ENCODE results near the gene CTSH.

Gene CTSH

GRCh38 chr15:78925076-78925624, 19.7 kb downstream of the CTSH start:
- Histone ChIP-seq H3K9me3 (ENCODE audit: low read depth, low read length) (no peaks in the 10 kb centered on the region), H3K4me3 (no peak overlapping the region), H3K27ac (no peak overlapping the region), H3K36me3 (ENCODE audit: insufficient read depth, low read length) (peaks cover 27% of the 10 kb centered on the region), H3K9ac (ENCODE audit: insufficient read length) (no peak overlapping the region)
- DNase-seq (ENCODE audit: low read depth, low spot score): no peak
- no peak for TF ChIP-seq FOXP2 (optimal IDR thresholded peaks at IDR 0.05; ENCODE audit: control extremely low read depth, extremely low read length, insufficient read depth)
- TF ChIP-seq POLR2AphosphoS5 (IDR thresholded peaks at IDR 0.05; ENCODE audit: borderline replicate concordance, low read depth, low read length): no peak
- no peak for TF ChIP-seq EZH2 (IDR thresholded peaks at IDR 0.05)

DNA sequence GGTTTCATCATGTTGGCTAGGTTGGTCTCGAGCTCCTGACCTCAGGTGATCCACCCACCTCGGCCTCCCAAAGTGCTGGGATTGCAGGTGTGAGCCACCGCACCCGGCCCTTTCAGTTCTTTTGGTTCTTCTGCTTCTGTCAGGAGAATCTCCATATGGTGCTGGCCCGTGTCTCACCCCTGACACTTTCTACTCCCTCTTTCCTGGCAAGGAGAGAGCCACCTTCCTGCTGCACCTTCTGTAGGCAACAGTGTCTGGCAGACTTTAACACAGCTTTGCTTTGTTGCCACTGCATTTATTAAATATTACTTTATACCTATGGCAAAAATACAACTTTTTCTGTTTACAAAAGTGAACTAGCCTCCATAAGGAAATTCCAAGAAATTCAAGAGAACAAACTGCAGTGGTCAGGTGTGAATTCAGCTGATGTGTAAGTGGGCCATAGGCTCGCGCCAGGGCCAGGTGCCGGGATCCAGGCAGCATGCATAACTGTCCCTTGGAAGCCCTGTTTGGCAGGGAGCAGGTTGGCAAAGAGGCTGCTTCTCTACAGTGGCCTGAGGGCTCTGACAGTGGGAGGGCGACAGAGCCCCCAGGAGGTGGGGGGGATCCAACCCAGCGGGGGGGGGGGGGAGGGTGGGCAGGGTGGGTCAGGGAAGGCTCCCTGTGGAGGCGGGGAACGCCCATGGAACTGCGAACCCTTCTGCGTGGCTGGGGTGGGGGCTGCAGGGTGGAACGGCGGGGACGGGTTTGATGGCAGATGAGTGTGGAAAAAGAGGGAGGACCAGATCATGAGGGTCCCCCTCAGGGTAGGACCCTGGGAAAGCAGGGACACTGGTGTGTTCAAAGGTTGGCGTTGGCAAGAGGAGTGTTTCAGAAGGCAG, 21.1 kb downstream of the CTSH start:
- H3K36me3 ChIP-seq (ENCODE audit: insufficient read depth, low read length): peaks cover 41% of the 10 kb centered on the region
- TF ChIP-seq FOXP2 (optimal IDR thresholded peaks at IDR 0.05; ENCODE audit: control extremely low read depth, extremely low read length, insufficient read depth) (no peak), EZH2 (IDR thresholded peaks at IDR 0.05) (no peak), POLR2AphosphoS5 (IDR thresholded peaks at IDR 0.05; ENCODE audit: borderline replicate concordance, low read depth, low read length) (no peak)
- no peak for DNase-seq (ENCODE audit: low read depth, low spot score)

GRCh38 chr15:78923015-78923414, 21.8 kb downstream of the CTSH start:
- no peak overlapping the region for H3K9ac ChIP-seq (ENCODE audit: insufficient read length)
- H3K27ac ChIP-seq: no peak overlapping the region
- no peaks in the 10 kb centered on the region for H3K9me3 ChIP-seq (ENCODE audit: low read depth, low read length)
- no peak for DNase-seq (ENCODE audit: low read depth, low spot score)
- H3K36me3 ChIP-seq (ENCODE audit: insufficient read depth, low read length): peaks cover 46% of the 10 kb centered on the region
- no peak overlapping the region for H3K4me3 ChIP-seq
- TF ChIP-seq EZH2 (IDR thresholded peaks at IDR 0.05): no peak
- TF ChIP-seq FOXP2 (optimal IDR thresholded peaks at IDR 0.05; ENCODE audit: control extremely low read depth, extremely low read length, insufficient read depth): no peak
- TF ChIP-seq POLR2AphosphoS5 (IDR thresholded peaks at IDR 0.05; ENCODE audit: borderline replicate concordance, low read depth, low read length): no peak

More for the DNA sequence above, 21.1 kb downstream of the CTSH start:
- Histone ChIP-seq H3K4me3 (no peak overlapping the region), H3K27ac (no peak overlapping the region), H3K9me3 (ENCODE audit: low read depth, low read length) (no peaks in the 10 kb centered on the region), H3K9ac (ENCODE audit: insufficient read length) (no peak overlapping the region)

GRCh38 chr15:78922527-78922926, 22.3 kb downstream of the CTSH start:
- Histone ChIP-seq H3K9me3 (ENCODE audit: low read depth, low read length) (no peaks in the 10 kb centered on the region), H3K36me3 (ENCODE audit: insufficient read depth, low read length) (peaks cover 49% of the 10 kb centered on the region), H3K4me3 (no peak overlapping the region), H3K27ac (no peak overlapping the region), H3K9ac (ENCODE audit: insufficient read length) (no peak overlapping the region)
- TF ChIP-seq FOXP2 (optimal IDR thresholded peaks at IDR 0.05; ENCODE audit: control extremely low read depth, extremely low read length, insufficient read depth) (no peak), POLR2AphosphoS5 (IDR thresholded peaks at IDR 0.05; ENCODE audit: borderline replicate concordance, low read depth, low read length) (no peak), EZH2 (IDR thresholded peaks at IDR 0.05) (no peak)
- DNase-seq (ENCODE audit: low read depth, low spot score): no peak

DNA sequence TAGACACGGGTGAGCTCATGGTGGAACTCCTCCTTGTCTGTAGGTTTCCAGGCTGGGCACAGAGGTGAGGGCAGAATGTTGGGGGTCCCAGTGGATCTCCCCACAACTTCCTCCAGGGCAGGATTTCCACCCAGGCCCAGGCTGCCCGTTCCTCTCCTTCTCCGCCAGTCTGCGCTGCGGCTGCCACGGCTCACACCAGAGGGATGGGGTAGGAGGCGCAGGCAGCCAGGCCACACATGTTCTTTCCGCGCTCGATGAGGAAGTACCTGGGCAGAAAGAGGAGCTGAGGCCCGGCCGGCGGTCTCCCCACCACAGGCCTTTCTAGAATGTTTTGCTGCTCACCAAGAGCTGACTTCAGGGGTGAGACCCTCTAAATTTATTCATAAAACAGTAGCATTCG, 22.9 kb downstream of the CTSH start:
- no peak overlapping the region for H3K4me3 ChIP-seq
- no peaks in the 10 kb centered on the region for H3K9me3 ChIP-seq (ENCODE audit: low read depth, low read length)
- no peak overlapping the region for H3K27ac ChIP-seq
- DNase-seq (ENCODE audit: low read depth, low spot score): no peak
- no peak overlapping the region for H3K9ac ChIP-seq (ENCODE audit: insufficient read length)
- no peak for TF ChIP-seq POLR2AphosphoS5 (IDR thresholded peaks at IDR 0.05; ENCODE audit: borderline replicate concordance, low read depth, low read length)
- TF ChIP-seq EZH2 (IDR thresholded peaks at IDR 0.05): no peak
- TF ChIP-seq FOXP2 (optimal IDR thresholded peaks at IDR 0.05; ENCODE audit: control extremely low read depth, extremely low read length, insufficient read depth): no peak
- peaks cover 50% of the 10 kb centered on the region for H3K36me3 ChIP-seq (ENCODE audit: insufficient read depth, low read length)

- Histone ChIP-seq H3K9ac (ENCODE audit: insufficient read length) (no peak overlapping the region), H3K27ac (no peak overlapping the region), H3K4me3 (no peak overlapping the region), H3K36me3 (ENCODE audit: insufficient read depth, low read length) (peaks cover 50% of the 10 kb centered on the region), H3K9me3 (ENCODE audit: low read depth, low read length) (no peaks in the 10 kb centered on the region)
- TF ChIP-seq POLR2AphosphoS5 (IDR thresholded peaks at IDR 0.05; ENCODE audit: borderline replicate concordance, low read depth, low read length) (no peak), FOXP2 (optimal IDR thresholded peaks at IDR 0.05; ENCODE audit: control extremely low read depth, extremely low read length, insufficient read depth) (no peak), EZH2 (IDR thresholded peaks at IDR 0.05) (no peak)
- no peak for DNase-seq (ENCODE audit: low read depth, low spot score)
Observed at GRCh38 chr15:78921517-78921916, 23.3 kb downstream of the CTSH start.

- DNase-seq (ENCODE audit: low read depth, low spot score): no peak
- Histone ChIP-seq H3K9me3 (ENCODE audit: low read depth, low read length) (no peaks in the 10 kb centered on the region), H3K36me3 (ENCODE audit: insufficient read depth, low read length) (peaks cover 61% of the 10 kb centered on the region), H3K9ac (ENCODE audit: insufficient read length) (no peak overlapping the region), H3K27ac (no peak overlapping the region), H3K4me3 (no peak overlapping the region)
- TF ChIP-seq EZH2 (IDR thresholded peaks at IDR 0.05) (no peak), POLR2AphosphoS5 (IDR thresholded peaks at IDR 0.05; ENCODE audit: borderline replicate concordance, low read depth, low read length) (no peak), FOXP2 (optimal IDR thresholded peaks at IDR 0.05; ENCODE audit: control extremely low read depth, extremely low read length, insufficient read depth) (no peak)
Observed at GRCh38 chr15:78917888-78918287, 27.0 kb downstream of the CTSH start.

DNA sequence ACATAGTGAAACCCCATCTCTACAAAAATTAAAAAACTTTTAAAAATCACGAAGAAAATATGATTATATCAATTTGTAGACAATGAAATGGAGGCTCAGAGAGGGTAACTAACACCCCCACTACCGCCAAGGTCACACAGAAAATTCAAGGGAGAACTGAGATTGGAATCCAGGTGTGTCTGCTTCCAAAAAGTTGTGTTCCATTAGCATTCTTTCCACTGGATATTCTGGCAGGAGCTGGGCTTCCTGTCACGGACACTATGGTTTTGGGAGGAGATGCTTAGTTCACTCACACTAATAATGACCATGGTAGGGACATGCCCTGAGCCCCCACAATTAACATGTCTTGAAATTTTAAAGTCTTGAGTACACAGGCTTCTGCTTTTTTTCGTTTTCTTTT, 28.8 kb downstream of the CTSH start:
- no peak overlapping the region for H3K27ac ChIP-seq
- no peak for DNase-seq (ENCODE audit: low read depth, low spot score)
- no peaks in the 10 kb centered on the region for H3K9me3 ChIP-seq (ENCODE audit: low read depth, low read length)
- TF ChIP-seq FOXP2 (optimal IDR thresholded peaks at IDR 0.05; ENCODE audit: control extremely low read depth, extremely low read length, insufficient read depth): no peak
- no peak for TF ChIP-seq POLR2AphosphoS5 (IDR thresholded peaks at IDR 0.05; ENCODE audit: borderline replicate concordance, low read depth, low read length)
- H3K9ac ChIP-seq (ENCODE audit: insufficient read length): no peak overlapping the region
- peaks cover 61% of the 10 kb centered on the region for H3K36me3 ChIP-seq (ENCODE audit: insufficient read depth, low read length)
- H3K4me3 ChIP-seq: no peak overlapping the region

All from SK-N-MC (cell line).